Stimulated activated CD8-positive, alpha-beta memory T cell treated with anti-CD3 and anti-CD28 coated beads, Interleukin-4, amount 100 ng/mL, for 24 hours (primary cell): Measurements from ENCODE around the gene STIM1.
"Not testable (repeated sequence)": the region's sequence is repeated elsewhere in the genome, so short reads cannot be mapped to it uniquely, and the experiment has no call there.

Experiments used
- DNase-seq: peaks from one replicate; pipeline ENCODE4 v3.0.0-alpha.2; 2020; ENCODE audit warnings: low read depth

Gene STIM1

GRCh38 chr11:4027746-4028145 is 172.3 kb downstream of the STIM1 start:
- no peak for DNase-seq

GRCh38 chr11:4030197-4030596 is 174.7 kb downstream of the STIM1 start:
- DNase-seq, result no peak

- no peak for DNase-seq
Observed at GRCh38 chr11:4032097-4032496, 176.6 kb downstream of the STIM1 start.

GRCh38 chr11:4035985-4036384 is 180.5 kb downstream of the STIM1 start:
- no peak for DNase-seq

GRCh38 chr11:4039011-4039410 is 183.5 kb downstream of the STIM1 start:
- DNase-seq, result no peak

- DNase-seq, result no peak
Observed at GRCh38 chr11:4040461-4040860, 185.0 kb downstream of the STIM1 start.

GRCh38 chr11:4041731-4042391 is 186.4 kb downstream of the STIM1 start:
- DNase-seq, result no peak

- no peak for DNase-seq
Observed at GRCh38 chr11:4044976-4045646, 189.6 kb downstream of the STIM1 start.

GRCh38 chr11:4048340-4048739 is 192.9 kb downstream of the STIM1 start:
- no peak for DNase-seq

- DNase-seq, result no peak
Observed at GRCh38 chr11:4049006-4049405, 193.5 kb downstream of the STIM1 start.

GRCh38 chr11:4050138-4050537 is 194.7 kb downstream of the STIM1 start:
- no peak for DNase-seq

- DNase-seq, result not testable (repeated sequence)
Observed at GRCh38 chr11:4053200-4053599, 197.7 kb downstream of the STIM1 start.

- no peak for DNase-seq
Observed at GRCh38 chr11:4054643-4055042, 199.2 kb downstream of the STIM1 start.

- no peak for DNase-seq
Observed at GRCh38 chr11:4059424-4059823, 204.0 kb downstream of the STIM1 start.

- DNase-seq, result no peak
Observed at GRCh38 chr11:4060182-4060923, 204.9 kb downstream of the STIM1 start.

- no peak for DNase-seq
Observed at GRCh38 chr11:4061700-4062099, 206.2 kb downstream of the STIM1 start.

GRCh38 chr11:4063348-4063747 is 207.9 kb downstream of the STIM1 start:
- no peak for DNase-seq

- DNase-seq, result no peak
Observed at GRCh38 chr11:4064278-4064955, 209.0 kb downstream of the STIM1 start.

GRCh38 chr11:4065086-4065485 is 209.6 kb downstream of the STIM1 start:
- DNase-seq, result no peak

GRCh38 chr11:4065601-4066377 is 210.3 kb downstream of the STIM1 start:
- DNase-seq, result no peak

GRCh38 chr11:4066910-4067309 is 211.4 kb downstream of the STIM1 start:
- no peak for DNase-seq

GRCh38 chr11:4068962-4069361 is 213.5 kb downstream of the STIM1 start:
- DNase-seq, result no peak
